HUDEP-2 (cell line): Measurements from ENCODE around the gene TBC1D22A.

ENCODE experiments used
- DNase-seq, 76 experiments: peaks; one replicate each; lab custom pipeline; 2025; ENCODE audit not compliant: unreplicated experiment in 76 of 76; lab: John Stamatoyannopoulos, UW

The TBC1D22A gene

DNA sequence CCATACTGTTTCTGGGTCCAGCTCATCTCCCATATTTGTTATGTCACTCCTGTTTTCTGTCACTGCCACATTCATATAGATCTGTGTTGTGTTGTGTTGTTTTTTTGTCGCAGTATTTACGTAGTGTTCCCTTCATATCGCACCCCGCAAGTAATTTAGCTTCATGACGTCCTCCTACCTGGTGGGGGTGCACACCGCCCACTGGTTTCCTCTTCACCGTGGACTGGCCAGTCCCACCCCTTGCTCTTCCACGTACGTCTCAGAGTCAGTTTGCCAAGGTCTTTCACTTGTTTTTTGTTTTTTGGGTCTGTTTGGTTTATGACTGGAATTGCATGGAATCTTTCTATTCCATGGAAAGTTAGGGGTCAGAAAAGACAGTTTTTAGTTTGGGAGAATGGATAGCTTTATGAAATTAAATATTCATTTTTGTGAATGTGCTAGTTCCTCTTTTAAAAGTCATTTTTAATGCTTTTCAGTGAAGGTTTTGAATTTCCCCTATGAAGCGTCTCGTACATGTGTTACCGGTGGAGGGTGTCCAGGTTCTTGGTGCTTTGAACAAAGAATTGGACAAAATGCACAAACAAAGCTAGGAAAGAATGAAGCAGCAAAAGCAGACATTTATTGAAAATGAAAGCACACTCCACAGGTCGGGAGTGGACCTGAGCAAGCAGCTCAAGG lies 134.3 kb downstream of the TBC1D22A start:
- DNase-seq = no peak

DNA sequence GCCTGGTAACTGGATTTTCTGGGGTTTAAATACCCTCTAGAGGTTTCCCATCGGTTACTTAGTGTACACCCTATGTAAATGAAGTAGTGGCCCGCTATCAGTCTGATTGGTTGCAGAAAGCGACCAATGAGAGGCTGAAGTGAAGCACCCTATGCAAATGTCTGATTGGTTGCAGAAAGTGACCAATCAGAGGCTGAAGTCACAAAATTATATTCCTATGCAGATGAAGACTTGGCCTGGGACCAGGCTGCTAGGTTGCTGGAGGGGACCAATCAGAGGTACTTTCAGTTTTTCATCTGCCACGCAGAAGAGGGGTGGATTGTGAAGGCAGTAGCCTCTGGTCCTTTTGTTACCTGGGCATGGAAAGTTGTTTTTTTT lies 134.8 kb downstream of the TBC1D22A start:
- DNase-seq = peak in 6 of 76 experiments; percentile 4 to 30 (median 9)

DNA sequence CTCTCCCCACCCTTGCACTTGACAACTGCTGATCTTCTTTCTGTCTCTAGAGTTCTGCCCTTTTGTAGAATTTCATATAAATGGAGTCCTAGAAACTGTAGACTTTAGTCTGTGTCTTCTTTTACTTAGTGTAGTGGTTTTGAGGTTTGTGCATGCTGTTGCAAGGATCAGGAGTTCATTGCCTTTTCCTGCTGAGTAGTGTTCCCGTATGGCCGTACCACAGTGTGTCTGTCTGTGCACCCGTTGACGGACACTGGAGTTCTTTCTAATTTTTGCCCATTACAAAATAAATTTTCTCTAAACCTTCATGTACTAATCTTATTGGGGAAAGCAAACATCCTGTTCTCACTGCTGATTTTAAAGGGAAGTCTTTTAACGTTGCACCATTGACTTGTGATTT lies 138.1 kb downstream of the TBC1D22A start:
- no peak for DNase-seq

DNA sequence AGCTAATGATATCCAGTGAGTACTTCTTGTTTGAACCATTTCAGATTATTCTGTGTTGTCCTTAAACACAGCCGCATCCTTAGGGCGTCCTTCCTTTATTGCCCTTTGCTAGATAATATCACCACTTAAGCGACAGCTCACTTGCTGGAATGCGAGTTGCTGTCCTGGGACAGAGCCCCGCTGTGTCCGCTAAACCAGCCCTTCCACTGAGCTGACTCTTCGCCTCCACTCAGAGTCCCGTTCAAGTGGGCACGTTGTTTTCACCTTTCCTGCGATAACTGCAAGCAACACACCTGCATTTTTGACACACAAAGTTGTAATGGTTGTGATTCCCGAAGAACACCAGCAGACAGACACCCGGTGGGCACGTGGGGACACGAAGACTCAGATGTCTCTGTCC lies 140.0 kb downstream of the TBC1D22A start:
- DNase-seq = no peak

DNA sequence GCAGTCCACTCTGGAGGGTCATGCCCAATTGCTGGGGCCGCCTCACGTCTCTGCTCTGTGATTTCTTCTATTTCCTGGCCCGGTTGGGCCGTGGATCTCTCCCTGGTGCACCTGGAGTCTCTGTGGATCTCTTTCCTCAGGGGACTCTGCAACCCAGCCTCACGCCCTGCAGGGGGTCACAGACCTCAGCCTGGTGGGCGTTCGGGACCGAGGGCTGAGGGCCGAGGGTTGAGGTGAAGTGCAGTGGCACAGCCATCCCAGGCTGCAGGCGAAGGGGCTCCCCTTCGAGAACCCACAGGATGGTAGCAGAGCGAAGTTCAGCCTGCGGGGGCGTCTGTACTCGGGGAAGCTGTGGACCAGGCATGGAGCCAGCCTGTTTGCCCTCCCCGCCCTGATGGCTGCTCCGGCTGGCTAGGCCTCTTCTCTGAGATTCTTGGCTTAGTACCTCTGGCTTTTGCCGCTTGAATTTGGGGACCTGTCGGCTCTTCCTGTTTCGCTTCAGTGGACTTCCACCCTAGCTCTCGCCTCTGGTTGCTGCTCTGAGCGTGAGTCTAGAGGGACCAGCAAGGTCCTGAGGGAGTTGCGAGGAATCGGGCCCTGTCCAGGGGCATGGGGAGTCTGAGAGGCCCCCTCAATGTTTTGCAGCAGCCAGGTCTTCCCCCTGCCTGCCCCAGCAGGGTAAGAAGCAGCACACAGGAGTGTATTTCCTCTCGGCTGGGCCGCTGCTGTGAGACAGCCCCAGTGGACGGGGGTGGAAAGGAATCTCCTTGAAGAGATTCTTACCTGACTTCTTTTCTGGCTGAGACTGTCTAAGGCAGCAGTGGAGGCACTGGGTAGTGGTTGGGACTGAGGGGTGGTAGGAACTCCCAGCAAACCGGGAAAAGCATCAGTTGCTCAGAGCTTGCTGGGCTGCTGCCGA lies 140.8 kb downstream of the TBC1D22A start:
- peak in 6 of 76 experiments; percentile 4 to 15 (median 8) for DNase-seq

DNA sequence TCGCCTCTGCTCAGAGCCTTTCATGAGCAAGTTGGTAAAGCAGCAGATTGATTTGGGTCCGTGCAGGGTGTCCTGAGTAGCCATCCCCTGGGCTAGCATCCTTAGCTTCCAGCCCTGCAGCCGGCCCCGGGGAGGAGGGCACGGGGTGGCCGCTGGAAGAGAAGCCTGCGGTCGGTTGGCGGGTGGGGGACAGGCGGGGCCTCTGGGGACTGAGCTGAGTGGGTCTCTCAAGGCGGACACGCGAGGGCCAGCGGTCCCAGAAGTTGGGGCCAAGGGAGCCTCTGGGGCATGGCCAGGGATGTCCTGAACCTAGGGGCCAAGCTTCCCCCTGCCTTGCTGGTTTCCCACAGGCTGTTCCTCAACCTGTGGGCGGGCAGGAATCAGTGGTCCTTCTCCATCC lies 143.0 kb downstream of the TBC1D22A start:
- DNase-seq = no peak

DNA sequence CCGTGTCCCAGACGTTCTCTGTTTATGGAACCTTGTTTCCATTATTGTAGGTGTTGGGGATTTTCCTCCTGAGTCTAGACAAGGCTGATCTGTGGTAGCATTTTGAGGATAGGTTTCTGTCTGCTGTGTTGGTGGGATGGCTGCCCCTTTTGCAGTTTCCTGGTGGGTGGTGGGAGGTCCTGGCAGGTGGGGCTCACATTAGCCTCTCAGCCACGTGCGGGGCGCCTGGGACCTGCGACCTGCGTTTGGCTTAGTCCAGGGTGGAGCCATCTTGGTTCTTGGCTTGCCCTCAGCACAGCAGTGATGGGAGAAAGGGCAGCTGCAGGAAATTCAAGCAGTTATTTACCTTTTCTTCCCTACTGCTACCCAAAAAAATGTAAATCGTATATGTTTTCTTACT lies 143.4 kb downstream of the TBC1D22A start:
- DNase-seq = no peak

DNA sequence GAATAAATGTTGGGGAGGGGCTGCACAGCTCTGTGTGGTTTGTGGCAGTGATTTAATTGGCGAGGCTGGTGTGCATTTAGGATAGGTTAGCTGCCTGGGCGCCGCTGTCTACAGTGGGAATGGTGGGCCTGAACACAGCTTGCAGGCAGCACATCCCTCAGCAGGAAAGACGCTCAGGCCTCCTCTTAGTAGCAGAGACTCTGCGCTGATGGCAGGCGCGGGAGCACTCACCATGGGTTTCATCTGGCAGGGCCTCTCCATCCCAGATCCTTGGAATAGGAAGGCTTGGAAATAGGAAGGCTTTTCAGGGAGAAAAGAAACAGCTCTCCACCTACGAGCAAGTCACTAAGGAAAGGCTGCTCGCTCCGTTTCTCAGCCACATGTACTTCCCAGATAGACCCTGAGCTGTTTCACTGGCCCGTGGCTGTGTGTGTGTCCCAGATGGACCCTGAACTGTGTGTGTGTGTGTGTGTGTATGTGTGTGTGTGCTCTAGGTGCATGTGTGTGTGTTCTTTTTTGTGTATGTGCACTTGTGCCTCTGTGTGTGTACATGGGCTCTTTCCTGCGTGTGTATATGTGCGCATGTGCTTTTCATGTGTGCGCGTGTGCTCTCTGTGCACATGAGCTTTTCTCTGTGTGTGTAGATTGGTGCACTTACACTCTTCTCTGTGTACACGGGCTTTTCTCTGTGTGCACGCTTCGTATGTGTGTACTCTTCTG lies 144.0 kb downstream of the TBC1D22A start:
- DNase-seq = no peak

DNA sequence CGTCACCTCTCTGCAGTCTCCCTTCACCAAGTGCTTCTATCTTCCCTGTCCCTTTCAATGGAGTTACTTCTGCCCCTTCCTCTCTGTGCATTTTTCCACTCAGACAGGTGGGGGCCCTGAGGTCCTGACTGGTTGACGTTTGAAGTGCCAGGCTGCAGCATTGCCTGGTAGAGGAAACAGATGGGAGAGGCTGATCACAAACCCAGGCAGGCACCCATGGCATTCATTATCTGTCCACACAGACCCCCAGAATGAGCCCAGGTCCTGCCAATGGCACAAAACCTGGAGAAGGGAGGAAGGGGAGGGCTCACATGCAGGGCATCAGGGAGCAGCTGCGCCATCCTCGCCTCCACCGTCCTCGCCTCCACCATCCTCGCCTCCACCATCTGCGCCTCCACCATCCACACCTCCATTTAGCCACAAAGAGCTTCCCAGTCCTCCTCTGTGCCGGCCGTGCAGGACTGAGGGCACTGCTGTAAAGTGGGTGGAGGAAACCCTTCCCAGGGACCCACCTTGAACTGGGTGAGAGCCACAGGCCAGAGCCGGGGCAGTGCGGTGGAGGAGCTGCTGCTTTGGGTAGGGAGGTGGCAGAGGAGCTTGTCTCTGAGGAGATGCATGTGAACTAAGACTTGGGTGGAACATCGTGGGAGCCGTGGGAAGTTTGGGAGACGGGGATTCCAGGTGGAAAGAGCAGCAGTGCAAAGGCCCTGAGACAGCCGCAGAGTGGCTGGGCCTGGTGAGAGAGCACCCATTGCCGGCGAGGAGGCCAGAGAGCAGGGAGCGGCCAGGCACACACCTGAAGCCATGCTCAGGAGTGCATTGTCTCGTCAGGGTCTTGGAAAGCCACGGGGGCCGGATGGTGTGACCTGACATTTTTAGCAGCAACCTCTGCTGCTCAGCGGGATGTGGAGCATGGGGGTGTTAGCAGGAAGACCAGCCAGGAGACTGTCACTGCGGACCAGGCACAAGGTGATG lies 145.1 kb downstream of the TBC1D22A start:
- no peak for DNase-seq

DNA sequence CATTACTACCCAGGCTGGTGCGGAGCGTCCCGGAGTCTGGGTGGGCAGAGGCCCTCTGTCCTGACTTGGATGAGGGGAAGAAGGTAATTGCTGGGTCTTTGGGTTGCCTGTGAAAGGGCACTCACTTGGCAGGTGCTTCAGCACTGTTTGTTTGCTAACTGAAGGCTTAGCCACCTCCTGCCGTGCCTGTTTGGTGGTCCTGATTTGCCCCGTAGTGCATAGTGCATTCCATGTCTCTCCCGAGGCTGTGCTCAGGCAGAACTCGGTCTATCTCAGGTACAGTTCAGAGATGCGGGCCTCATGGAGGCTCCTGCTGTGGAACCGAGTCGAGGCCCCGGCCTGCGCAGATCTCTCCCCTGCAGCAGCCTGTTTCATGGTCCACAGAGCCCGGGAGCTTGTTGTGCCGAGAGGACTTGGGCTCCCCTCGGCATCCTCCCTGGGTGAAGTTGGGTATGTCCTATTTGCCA lies 146.2 kb downstream of the TBC1D22A start:
- no peak for DNase-seq

DNA sequence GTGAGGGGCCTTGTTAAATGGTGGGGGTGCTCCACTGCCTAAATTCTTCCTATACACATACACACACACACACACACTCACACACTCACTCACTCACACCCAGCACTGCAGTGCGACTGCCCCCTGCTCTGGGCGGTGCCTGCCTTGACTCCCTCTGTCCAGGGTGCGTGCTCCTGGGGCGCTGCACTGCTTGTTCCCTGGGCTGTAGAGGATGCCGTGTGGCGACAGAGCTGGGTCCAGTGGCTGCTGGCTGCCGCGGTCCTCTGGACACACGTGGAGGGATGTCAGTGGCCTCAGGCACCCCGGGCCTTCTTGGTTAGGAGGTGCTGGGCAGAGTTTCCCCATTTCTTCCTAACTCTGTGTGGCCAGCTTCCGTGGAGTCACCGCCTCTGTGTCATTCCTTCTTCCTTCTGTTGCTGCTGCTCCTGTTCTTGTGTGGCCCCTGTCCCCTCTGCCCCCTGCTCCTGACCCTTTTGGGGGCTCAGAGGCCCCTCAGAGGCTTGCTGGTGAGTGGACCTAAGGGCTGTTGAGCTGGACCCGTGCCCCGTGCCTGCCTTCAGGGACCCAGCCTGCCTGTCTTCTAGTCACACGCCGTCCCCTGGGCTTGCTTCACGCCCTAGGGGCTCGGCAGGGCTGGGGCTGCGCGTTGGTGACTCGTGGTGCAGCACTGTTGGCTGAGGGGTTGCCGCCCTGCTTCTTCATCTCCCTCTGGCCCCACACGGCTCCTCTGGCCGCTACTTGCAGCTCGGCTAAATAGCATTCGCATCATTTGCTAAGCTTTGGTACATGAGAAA lies 147.0 kb downstream of the TBC1D22A start:
- DNase-seq = no peak

DNA sequence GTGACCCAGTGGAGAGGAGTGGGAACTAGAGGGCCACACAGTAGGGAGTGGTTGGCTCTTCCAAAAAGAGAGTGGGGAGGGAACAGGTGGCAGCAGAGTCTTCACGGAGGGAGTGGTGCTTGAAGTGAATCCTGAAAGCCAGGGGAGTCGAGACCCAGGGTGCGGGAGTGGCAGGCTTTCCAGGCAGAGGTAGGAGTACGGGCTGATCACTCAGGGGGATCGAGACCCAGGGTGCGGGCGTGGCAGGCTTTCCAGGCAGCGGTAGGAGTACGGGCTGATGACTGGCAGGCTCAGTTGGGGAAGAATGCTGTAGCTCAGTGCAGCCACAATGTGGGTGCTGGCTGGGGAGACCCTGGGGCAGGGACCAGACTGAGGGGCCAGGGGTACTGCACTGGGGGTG lies 148.2 kb downstream of the TBC1D22A start:
- no peak for DNase-seq

DNA sequence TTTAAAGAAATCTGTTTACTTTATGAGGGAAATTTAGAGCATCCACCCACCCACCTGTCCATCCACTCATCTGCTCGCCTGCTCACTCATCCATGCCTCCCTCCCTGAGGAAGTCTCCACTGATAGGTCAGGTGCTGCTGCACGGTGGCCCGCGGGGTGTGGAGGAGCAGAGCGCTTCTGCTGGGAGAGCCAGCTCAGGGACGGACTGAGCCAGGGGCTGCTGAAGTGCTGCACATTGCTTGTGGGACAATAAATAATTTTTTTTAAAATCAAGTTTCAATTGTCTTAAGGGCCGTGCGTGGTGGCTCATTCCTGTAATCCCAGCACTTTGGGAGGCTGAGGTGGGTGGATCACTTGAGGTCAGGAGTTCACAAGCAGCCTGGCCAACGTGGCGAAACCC lies 148.9 kb downstream of the TBC1D22A start:
- no peak for DNase-seq

DNA sequence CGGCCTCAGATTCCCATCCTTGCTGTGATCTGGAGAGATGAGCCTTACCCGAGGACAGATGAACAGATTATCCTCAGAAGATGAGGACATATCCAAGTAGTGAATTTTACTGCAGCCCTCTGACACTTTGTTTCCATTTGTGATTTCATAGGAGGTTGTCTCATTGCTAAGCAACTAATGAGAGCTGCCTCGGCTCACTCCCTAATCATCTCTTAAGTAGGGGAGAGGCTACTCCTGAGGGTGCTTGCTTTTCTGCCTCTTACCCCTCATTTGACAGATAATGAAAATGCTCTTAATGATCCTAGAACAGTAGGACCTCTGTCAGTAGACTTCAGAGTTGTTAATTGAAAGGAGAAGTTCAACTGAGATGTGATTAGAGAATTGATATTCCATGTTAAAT lies 150.9 kb downstream of the TBC1D22A start:
- no peak for DNase-seq

DNA sequence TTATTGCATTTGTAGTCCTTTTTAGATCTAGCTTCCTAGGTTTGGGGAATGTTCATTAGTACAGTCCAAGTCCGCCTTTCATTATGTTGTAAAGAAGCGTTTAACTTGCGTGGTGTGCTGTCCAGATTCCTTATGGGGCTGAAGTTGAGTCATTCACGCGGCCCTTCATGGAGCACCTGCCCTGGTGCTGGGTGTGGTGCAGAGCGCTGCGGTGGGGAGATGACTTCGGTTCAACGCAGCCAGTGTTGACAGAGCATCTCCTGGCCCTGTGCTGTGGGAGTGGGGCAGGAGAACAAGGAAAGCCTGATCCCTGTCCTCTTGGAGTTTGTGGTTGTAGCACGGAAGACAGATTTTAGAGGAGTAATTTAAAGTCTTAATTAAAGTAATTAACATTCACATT lies 152.0 kb downstream of the TBC1D22A start:
- DNase-seq = no peak

DNA sequence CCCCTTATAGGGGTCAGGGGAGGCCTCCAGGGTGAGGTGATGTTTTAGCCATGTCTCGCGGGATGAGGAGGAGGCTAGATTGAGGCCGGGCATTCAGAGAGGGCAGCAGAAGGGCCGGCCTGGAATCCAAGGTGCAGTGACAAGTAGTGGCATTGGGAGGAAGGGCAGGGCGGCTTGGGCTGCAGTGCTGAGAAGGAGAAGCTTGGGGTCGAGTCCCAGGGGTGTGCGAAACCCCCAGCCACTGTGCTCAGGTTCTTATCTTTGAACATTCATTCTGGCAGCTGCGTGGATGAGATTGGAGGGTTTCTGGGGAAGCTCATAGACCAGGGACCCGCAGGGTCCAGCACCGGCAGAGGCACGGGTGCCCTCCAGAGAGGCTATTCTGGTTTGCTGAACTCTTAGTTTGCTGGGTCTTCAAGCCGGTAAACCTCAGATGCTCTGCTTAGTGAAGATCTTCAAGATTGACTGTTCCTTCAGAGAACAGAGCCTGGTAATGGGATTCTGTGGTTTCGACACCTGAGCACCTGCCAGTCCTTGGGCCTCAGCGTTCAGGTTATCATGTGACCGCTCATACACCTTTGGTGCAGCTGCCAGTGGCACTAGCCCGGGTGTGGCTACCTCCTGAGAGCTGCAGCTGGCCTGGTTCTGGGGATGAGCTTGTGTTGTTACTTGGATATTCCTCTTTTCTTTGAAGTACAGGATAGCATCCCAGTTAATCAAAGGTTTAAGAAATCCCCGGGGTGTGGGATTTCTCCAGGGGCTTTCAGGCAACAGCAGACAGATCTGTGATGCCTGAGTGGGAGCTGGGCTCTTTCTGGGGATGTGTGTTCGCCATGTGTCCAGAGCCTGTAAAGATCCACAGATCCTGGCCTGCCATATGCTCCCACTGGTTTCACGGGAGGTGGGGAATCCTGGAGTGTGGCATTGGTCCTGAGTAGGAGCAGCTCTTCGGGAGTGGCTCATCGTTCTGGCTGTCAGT lies 152.8 kb downstream of the TBC1D22A start:
- no peak for DNase-seq

DNA sequence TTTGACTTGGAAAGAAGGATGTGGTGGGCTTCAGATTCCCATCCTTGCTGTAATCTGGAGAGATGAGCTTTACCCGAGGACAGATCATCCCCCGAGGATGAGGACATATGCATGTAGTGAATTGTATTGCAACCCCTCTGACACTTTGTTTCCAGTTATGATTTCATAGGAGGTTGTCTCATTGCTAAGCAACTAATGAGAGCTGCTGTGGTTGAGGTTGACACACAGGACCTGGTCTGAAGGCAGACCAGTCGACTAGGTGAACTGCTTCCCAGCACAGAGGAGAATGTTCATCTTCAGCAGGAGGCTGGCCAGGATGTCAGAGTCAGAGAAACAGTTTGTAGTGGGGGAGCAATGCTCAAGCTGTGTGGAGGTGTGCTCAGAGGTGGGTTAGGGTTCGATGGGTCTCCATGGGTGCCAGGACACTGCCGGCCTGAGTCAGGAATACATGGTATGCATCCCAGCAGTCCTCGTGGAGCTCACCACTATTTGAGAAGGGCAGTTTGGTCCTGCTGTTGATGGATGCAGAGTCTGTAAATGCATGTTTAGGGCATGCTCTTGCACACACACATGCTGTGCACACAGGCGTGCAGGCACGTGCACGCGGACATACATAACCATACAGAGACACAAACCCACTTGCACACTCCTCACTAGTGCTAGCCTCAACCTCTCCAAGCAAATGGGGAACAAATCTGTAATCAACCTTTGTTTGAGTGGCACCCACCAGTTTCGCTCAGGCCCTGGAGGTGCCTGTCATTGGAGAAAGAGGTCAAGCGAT lies 153.7 kb downstream of the TBC1D22A start:
- no peak for DNase-seq
